Measurements from ENCODE around the gene CLEC2D.

DNA sequence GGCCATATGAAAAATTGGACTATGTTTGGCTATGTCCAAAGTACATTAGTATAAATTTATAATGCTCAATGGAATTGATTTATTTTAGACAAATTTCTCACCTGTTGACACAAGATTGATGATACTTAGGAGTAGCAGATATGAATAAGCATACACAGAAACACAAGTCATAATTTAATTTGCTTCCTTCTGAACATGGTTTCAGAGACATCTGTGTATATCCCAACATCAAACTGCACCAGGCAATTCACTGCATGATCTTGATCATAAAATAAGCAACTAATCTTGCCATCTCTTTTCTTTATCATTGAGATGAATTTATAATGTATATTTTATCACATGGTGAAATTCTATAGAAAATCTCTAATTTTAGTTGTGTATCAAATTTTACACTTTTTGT is 59.6 kb downstream of the CLEC2D start:
- TF ChIP-seq, protein P1, sequence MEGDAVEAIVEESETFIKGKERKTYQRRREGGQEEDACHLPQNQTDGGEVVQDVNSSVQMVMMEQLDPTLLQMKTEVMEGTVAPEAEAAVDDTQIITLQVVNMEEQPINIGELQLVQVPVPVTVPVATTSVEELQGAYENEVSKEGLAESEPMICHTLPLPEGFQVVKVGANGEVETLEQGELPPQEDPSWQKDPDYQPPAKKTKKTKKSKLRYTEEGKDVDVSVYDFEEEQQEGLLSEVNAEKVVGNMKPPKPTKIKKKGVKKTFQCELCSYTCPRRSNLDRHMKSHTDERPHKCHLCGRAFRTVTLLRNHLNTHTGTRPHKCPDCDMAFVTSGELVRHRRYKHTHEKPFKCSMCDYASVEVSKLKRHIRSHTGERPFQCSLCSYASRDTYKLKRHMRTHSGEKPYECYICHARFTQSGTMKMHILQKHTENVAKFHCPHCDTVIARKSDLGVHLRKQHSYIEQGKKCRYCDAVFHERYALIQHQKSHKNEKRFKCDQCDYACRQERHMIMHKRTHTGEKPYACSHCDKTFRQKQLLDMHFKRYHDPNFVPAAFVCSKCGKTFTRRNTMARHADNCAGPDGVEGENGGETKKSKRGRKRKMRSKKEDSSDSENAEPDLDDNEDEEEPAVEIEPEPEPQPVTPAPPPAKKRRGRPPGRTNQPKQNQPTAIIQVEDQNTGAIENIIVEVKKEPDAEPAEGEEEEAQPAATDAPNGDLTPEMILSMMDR (IDR thresholded peaks at IDR 0.05): no peak
- TF ChIP-seq EP300 (IDR thresholded peaks at IDR 0.05): no peak
- no peak for TF ChIP-seq POLR2A (IDR thresholded peaks at IDR 0.05)
- no peak for TF ChIP-seq POLR2AphosphoS5 (IDR thresholded peaks at IDR 0.05)
